Smooth muscle cell (in vitro differentiated cells): Measurements from ENCODE around the gene ARL6IP5. TPM values are rescaled to one million over a fixed set of nuclear protein-coding genes. Genes with fewer than 3 reads are reported as not detected.

Experiments used
- DNase-seq: peaks from one replicate; lab custom pipeline; 2025; ENCODE audit not compliant: unreplicated experiment; lab: John Stamatoyannopoulos, UW
- H2AFZ ChIP-seq: fragments of 200-600 bp; sonication (generic); 2 replicates; pipeline ENCODE4 v1.6.0; 2016; ENCODE audit warnings: antibody characterized with exemption, low read depth, mild to moderate bottlenecking
- H3F3A ChIP-seq: fragments of 200-600 bp; sonication (generic); 2 replicates; pipeline ENCODE4 v1.6.0; 2017; ENCODE audit warnings: antibody characterized with exemption, low read depth
- H3K27ac ChIP-seq: fragments of 200-600 bp; sonication (generic); 2 replicates; pipeline ENCODE4 v1.5.1; 2016; ENCODE audit warnings: low read depth, mild to moderate bottlenecking
- H3K27me3 ChIP-seq: fragments of 200-600 bp; sonication (generic); 2 replicates; pipeline ENCODE4 v1.6.1; 2016; ENCODE audit warnings: low read depth, mild to moderate bottlenecking
- H3K36me3 ChIP-seq: fragments of 200-600 bp; sonication (generic); 2 replicates; pipeline ENCODE4 v1.5.1; 2016; ENCODE audit warnings: low read depth
- H3K4me1 ChIP-seq: fragments of 200-600 bp; sonication (generic); 2 replicates; pipeline ENCODE4 v1.5.1; 2016; ENCODE audit warnings: low read depth
- H3K4me2 ChIP-seq: fragments of 200-600 bp; sonication (generic); 2 replicates; pipeline ENCODE4 v1.6.0; 2016; ENCODE audit warnings: mild to moderate bottlenecking
- H3K4me3 ChIP-seq: fragments of 200-600 bp; sonication (generic); 2 replicates; pipeline ENCODE4 v1.5.1; 2016; ENCODE audit warnings: mild to moderate bottlenecking
- H3K79me2 ChIP-seq: fragments of 200-600 bp; sonication (generic); 2 replicates; pipeline ENCODE4 v1.6.0; 2016; ENCODE audit warnings: low read depth, mild to moderate bottlenecking
- H3K9ac ChIP-seq: fragments of 200-600 bp; sonication (generic); 2 replicates; pipeline ENCODE4 v1.6.0; 2016; ENCODE audit warnings: low read depth
- H3K9me3 ChIP-seq: fragments of 200-600 bp; sonication (generic); replicated peaks from 2 replicates; pipeline ENCODE4 v1.5.1; 2016; ENCODE audit warnings: low read depth
- H4K20me1 ChIP-seq: fragments of 200-600 bp; sonication (generic); 2 replicates; pipeline ENCODE4 v1.6.0; 2016; ENCODE audit warnings: low read depth
- CTCF ChIP-seq: fragments of 200-600 bp; sonication (generic); IDR thresholded peaks from 2 replicates; pipeline ENCODE4 v1.5.1; 2017; ENCODE audit warnings: borderline replicate concordance, mild to moderate bottlenecking, antibody characterized with exemption; ENCODE audit not compliant: insufficient read depth, poor library complexity, severe bottlenecking
- WGBS: methylation state at CpG from one replicate; pipeline ENCODE4 v1.1.7; 2016; ENCODE audit warnings: low lambda C conversion rate; 5-methylcytosine and 5-hydroxymethylcytosine counted together
- polyA plus RNA-seq: library from polyadenylated mRNA; unstranded; fragments of >200 nt; fragmentation: Nextera tagmentation; extraction: Ambion mirVana; gene quantifications from 2 replicates; pipeline ENCODE4 v1.2.1, GENCODE V29; 2016
- total RNA-seq: library from RNA; depleted of rRNA; stranded (reverse); fragments of >200 nt; gene quantifications from 2 replicates; pipeline ENCODE4 v1.2.3, GENCODE V29; 2014

ARL6IP5 gene
- total and polyA plus RNA-seq, 2 experiments from 2014 or later, result 73.9 to 83.9 TPM

GRCh38 chr3:69116162-69116561, 31.4 kb downstream of the ARL6IP5 start:
- Histone ChIP-seq H4K20me1 (no peaks in the 10 kb centered on the region), H3K9ac (no peak overlapping the region), H3K79me2 (no peaks in the 10 kb centered on the region), H3F3A (peaks cover 8% of the 10 kb centered on the region), H3K4me3 (no peak overlapping the region), H3K9me3 (no peaks in the 10 kb centered on the region), H3K36me3 (no peaks in the 10 kb centered on the region), H3K4me2 (no peak overlapping the region), H3K27ac (peak overlapping the region; percentile 26), H3K4me1 (no peaks in the 10 kb centered on the region), H3K27me3 (no peaks in the 10 kb centered on the region), H2AFZ (no peak overlapping the region)
- TF ChIP-seq CTCF, result no peak
- WGBS, result 84% methylated on average over 4 of the region's 4 CpGs
- DNase-seq, result no peak

GRCh38 chr3:69116897-69117296, 32.2 kb downstream of the ARL6IP5 start:
- 65% methylated on average over 3 of the region's 3 CpGs for WGBS
- no peak overlapping the region for H2AFZ ChIP-seq
- no peak overlapping the region for H3K4me3 ChIP-seq
- H4K20me1 ChIP-seq, result no peaks in the 10 kb centered on the region
- DNase-seq, result no peak
- H3K79me2 ChIP-seq, result no peaks in the 10 kb centered on the region
- peak overlapping the region; percentile 26 for H3K27ac ChIP-seq
- no peaks in the 10 kb centered on the region for H3K9me3 ChIP-seq
- H3K27me3 ChIP-seq, result no peaks in the 10 kb centered on the region
- no peak overlapping the region for H3K9ac ChIP-seq
- no peaks in the 10 kb centered on the region for H3K4me1 ChIP-seq
- peaks cover 8% of the 10 kb centered on the region for H3F3A ChIP-seq
- no peaks in the 10 kb centered on the region for H3K36me3 ChIP-seq
- no peak overlapping the region for H3K4me2 ChIP-seq
- no peak for TF ChIP-seq CTCF

GRCh38 chr3:69118555-69118954, 33.8 kb downstream of the ARL6IP5 start:
- H3K27me3 ChIP-seq, result no peaks in the 10 kb centered on the region
- H3K4me1 ChIP-seq, result no peaks in the 10 kb centered on the region
- no peak for TF ChIP-seq CTCF
- H3K79me2 ChIP-seq, result no peaks in the 10 kb centered on the region
- no peaks in the 10 kb centered on the region for H3K9me3 ChIP-seq
- no peaks in the 10 kb centered on the region for H4K20me1 ChIP-seq
- H3K36me3 ChIP-seq, result no peaks in the 10 kb centered on the region
- no peak overlapping the region for H3K27ac ChIP-seq
- H3K9ac ChIP-seq, result no peak overlapping the region
- no peak overlapping the region for H3K4me2 ChIP-seq
- 96% methylated on average over 12 of the region's 12 CpGs for WGBS
- no peak overlapping the region for H3K4me3 ChIP-seq
- no peak for DNase-seq
- H2AFZ ChIP-seq, result no peak overlapping the region
- H3F3A ChIP-seq, result peaks cover 2% of the 10 kb centered on the region

GRCh38 chr3:69119138-69119537, 34.4 kb downstream of the ARL6IP5 start:
- Histone ChIP-seq H3K4me3 (no peak overlapping the region), H3K79me2 (no peaks in the 10 kb centered on the region), H3F3A (no peaks in the 10 kb centered on the region), H3K9ac (no peak overlapping the region), H2AFZ (no peak overlapping the region), H3K27ac (no peak overlapping the region), H4K20me1 (no peaks in the 10 kb centered on the region), H3K27me3 (no peaks in the 10 kb centered on the region), H3K9me3 (no peaks in the 10 kb centered on the region), H3K4me1 (no peaks in the 10 kb centered on the region), H3K4me2 (no peak overlapping the region), H3K36me3 (no peaks in the 10 kb centered on the region)
- 91% methylated on average over 6 of the region's 6 CpGs for WGBS
- no peak for TF ChIP-seq CTCF
- no peak for DNase-seq
